ENCODE data around the gene SPINK9.

DNA sequence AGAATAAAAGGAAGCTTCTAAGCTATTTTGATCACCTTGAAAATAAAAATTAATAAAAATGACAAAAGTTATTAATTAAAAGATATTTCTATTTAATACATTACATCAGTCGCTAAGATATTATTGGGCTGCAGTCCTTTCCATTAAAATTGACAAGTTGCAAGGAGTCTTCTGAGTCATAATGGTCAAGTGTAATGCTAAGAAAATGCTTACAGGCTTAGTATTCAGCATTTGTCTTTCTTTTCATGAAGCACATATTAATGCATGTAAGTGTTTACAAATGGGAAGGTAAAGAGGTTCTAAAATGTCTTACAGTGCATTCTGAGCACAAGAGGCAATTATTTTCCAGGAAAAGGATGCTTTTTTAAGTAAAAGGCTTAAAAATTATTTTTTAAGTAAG is 17.3 kb downstream of the SPINK9 start:
- TF ChIP-seq, protein P1, sequence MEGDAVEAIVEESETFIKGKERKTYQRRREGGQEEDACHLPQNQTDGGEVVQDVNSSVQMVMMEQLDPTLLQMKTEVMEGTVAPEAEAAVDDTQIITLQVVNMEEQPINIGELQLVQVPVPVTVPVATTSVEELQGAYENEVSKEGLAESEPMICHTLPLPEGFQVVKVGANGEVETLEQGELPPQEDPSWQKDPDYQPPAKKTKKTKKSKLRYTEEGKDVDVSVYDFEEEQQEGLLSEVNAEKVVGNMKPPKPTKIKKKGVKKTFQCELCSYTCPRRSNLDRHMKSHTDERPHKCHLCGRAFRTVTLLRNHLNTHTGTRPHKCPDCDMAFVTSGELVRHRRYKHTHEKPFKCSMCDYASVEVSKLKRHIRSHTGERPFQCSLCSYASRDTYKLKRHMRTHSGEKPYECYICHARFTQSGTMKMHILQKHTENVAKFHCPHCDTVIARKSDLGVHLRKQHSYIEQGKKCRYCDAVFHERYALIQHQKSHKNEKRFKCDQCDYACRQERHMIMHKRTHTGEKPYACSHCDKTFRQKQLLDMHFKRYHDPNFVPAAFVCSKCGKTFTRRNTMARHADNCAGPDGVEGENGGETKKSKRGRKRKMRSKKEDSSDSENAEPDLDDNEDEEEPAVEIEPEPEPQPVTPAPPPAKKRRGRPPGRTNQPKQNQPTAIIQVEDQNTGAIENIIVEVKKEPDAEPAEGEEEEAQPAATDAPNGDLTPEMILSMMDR (tag by site-specific recombination; IDR thresholded peaks at IDR 0.05): no peak
- TF ChIP-seq, protein P2, sequence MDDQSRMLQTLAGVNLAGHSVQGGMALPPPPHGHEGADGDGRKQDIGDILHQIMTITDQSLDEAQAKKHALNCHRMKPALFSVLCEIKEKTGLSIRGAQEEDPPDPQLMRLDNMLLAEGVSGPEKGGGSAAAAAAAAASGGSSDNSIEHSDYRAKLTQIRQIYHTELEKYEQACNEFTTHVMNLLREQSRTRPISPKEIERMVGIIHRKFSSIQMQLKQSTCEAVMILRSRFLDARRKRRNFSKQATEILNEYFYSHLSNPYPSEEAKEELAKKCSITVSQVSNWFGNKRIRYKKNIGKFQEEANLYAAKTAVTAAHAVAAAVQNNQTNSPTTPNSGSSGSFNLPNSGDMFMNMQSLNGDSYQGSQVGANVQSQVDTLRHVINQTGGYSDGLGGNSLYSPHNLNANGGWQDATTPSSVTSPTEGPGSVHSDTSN (CRISPR knock-in tag; IDR thresholded peaks at IDR 0.05): no peak
- no peak for TF ChIP-seq ZBTB21 (tag by site-specific recombination; IDR thresholded peaks at IDR 0.05)
- TF ChIP-seq, protein P3, sequence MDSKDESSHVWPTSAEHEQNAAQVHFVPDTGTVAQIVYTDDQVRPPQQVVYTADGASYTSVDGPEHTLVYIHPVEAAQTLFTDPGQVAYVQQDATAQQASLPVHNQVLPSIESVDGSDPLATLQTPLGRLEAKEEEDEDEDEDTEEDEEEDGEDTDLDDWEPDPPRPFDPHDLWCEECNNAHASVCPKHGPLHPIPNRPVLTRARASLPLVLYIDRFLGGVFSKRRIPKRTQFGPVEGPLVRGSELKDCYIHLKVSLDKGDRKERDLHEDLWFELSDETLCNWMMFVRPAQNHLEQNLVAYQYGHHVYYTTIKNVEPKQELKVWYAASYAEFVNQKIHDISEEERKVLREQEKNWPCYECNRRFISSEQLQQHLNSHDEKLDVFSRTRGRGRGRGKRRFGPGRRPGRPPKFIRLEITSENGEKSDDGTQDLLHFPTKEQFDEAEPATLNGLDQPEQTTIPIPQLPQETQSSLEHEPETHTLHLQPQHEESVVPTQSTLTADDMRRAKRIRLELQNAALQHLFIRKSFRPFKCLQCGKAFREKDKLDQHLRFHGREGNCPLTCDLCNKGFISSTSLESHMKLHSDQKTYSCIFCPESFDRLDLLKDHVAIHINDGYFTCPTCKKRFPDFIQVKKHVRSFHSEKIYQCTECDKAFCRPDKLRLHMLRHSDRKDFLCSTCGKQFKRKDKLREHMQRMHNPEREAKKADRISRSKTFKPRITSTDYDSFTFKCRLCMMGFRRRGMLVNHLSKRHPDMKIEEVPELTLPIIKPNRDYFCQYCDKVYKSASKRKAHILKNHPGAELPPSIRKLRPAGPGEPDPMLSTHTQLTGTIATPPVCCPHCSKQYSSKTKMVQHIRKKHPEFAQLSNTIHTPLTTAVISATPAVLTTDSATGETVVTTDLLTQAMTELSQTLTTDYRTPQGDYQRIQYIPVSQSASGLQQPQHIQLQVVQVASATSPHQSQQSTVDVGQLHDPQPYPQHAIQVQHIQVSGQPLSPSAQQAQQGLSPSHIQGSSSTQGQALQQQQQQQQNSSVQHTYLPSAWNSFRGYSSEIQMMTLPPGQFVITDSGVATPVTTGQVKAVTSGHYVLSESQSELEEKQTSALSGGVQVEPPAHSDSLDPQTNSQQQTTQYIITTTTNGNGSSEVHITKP (tag by site-specific recombination; IDR thresholded peaks at IDR 0.05): no peak
- TF ChIP-seq, protein P4, sequence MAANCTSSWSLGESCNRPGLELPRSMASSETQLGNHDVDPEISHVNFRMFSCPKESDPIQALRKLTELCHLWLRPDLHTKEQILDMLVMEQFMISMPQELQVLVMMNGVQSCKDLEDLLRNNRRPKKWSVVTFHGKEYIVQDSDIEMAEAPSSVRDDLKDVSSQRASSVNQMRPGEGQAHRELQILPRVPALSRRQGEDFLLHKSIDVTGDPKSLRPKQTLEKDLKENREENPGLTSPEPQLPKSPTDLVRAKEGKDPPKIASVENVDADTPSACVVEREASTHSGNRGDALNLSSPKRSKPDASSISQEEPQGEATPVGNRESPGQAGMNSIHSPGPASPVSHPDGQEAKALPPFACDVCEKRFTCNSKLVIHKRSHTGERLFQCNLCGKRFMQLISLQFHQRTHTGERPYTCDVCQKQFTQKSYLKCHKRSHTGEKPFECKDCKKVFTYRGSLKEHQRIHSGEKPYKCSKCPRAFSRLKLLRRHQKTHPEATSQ (tag by site-specific recombination; IDR thresholded peaks at IDR 0.05): no peak
- no peak for TF ChIP-seq SETDB1 (IDR thresholded peaks at IDR 0.05; ENCODE audit: insufficient read length, low read length)
- TF ChIP-seq, protein P5, sequence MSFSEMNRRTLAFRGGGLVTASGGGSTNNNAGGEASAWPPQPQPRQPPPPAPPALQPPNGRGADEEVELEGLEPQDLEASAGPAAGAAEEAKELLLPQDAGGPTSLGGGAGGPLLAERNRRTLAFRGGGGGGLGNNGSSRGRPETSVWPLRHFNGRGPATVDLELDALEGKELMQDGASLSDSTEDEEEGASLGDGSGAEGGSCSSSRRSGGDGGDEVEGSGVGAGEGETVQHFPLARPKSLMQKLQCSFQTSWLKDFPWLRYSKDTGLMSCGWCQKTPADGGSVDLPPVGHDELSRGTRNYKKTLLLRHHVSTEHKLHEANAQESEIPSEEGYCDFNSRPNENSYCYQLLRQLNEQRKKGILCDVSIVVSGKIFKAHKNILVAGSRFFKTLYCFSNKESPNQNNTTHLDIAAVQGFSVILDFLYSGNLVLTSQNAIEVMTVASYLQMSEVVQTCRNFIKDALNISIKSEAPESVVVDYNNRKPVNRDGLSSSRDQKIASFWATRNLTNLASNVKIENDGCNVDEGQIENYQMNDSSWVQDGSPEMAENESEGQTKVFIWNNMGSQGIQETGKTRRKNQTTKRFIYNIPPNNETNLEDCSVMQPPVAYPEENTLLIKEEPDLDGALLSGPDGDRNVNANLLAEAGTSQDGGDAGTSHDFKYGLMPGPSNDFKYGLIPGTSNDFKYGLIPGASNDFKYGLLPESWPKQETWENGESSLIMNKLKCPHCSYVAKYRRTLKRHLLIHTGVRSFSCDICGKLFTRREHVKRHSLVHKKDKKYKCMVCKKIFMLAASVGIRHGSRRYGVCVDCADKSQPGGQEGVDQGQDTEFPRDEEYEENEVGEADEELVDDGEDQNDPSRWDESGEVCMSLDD (tag by site-specific recombination; IDR thresholded peaks at IDR 0.05): no peak
- no peak for TF ChIP-seq TCF7L2 (IDR thresholded peaks at IDR 0.05; ENCODE audit: borderline replicate concordance, low read depth, low read length)
